ENCODE measurements around the gene BHLHE23.

Gene BHLHE23

GRCh38 chr20:62990306-62990825, 16.4 kb downstream of the BHLHE23 start:
- H3K4me3 ChIP-seq (replicated peaks; ENCODE audit: low read depth, low read length) = no peak overlapping the region
- DNase-seq (ENCODE audit: extremely low read depth, low read depth) = no peak
- TF ChIP-seq, protein P1, sequence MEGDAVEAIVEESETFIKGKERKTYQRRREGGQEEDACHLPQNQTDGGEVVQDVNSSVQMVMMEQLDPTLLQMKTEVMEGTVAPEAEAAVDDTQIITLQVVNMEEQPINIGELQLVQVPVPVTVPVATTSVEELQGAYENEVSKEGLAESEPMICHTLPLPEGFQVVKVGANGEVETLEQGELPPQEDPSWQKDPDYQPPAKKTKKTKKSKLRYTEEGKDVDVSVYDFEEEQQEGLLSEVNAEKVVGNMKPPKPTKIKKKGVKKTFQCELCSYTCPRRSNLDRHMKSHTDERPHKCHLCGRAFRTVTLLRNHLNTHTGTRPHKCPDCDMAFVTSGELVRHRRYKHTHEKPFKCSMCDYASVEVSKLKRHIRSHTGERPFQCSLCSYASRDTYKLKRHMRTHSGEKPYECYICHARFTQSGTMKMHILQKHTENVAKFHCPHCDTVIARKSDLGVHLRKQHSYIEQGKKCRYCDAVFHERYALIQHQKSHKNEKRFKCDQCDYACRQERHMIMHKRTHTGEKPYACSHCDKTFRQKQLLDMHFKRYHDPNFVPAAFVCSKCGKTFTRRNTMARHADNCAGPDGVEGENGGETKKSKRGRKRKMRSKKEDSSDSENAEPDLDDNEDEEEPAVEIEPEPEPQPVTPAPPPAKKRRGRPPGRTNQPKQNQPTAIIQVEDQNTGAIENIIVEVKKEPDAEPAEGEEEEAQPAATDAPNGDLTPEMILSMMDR (IDR thresholded peaks at IDR 0.05; ENCODE audit: low read depth, low read length, missing control alignments) = no peak

- no peak for DNase-seq (ENCODE audit: extremely low read depth, low read depth)
- H3K4me3 ChIP-seq (replicated peaks; ENCODE audit: low read depth, low read length) = no peak overlapping the region
- TF ChIP-seq, protein P1 (IDR thresholded peaks at IDR 0.05; ENCODE audit: low read depth, low read length, missing control alignments) = no peak
These were observed 17.6 kb downstream of the BHLHE23 start for GRCh38 chr20:62989201-62989601.

DNA sequence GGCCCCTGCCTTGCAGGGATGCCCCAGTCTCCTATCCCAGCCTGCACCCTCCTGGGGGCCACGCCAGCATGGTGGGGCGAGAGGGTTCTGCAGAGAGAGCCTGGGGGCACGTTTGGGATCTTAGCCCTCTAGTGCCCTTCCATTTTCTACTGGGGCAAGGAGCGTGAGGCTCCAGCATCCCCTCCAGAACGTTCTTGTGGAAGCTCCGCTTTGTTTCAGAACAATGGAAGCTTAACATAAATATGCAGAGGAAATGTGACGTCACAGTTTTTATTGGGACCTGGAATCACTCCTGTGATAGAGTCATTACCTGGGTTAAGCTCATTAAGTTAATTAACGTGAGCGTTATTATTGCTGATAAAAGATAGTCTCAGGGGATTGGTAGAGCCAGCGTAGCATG, 19.6 kb downstream of the BHLHE23 start:
- DNase-seq (ENCODE audit: extremely low read depth, low read depth) = no peak
- TF ChIP-seq, protein P1 (IDR thresholded peaks at IDR 0.05; ENCODE audit: low read depth, low read length, missing control alignments) = no peak
- no peak overlapping the region for H3K4me3 ChIP-seq (replicated peaks; ENCODE audit: low read depth, low read length)

DNA sequence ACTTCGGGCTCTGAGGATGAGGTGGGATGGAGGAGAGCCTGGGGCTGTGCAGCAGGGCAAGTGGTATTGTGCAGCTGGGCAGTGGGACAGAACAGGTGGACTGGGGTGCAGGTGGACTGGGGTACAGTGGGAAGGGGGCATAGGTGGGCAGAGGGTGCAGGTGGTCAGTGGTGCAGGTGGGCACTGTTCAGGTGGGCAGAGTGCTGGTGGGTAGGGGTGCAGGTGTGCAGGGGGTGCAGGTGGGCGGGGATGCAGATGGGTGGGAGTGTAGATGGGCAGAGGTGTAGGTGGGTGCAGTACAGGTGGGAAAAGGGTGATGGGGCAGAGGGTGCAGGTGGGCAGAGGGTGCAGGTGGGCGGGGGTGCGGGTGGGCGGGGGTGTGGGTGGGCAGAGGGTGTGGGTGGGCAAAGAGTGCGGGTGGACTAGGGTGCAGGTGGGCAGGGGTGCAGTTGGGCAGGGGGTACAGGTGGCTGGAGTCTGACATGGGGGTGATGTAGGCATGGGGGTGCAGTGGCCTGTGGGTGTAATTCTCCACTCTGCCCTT, 20.4 kb downstream of the BHLHE23 start:
- TF ChIP-seq, protein P1 (IDR thresholded peaks at IDR 0.05; ENCODE audit: low read depth, low read length, missing control alignments) = no peak
- H3K4me3 ChIP-seq (replicated peaks; ENCODE audit: low read depth, low read length) = no peak overlapping the region
- DNase-seq (ENCODE audit: extremely low read depth, low read depth) = no peak

DNA sequence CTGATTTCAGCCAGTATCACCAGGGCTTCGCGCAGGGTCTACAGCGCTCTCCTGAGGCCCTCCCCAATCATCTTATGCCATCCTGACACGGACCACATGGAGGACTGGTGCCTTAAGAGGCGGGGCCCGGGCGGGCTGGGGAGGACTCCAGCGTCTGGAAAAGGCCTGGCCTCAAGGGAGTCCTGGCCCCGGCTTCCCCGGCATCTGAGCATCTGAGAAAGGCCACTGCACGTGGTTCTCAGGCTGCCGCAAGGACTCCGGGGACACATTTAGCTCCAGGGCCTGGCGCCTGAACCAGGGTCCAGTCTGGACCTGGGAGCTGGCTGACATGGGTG, 21.4 kb downstream of the BHLHE23 start:
- no peak overlapping the region for H3K4me3 ChIP-seq (replicated peaks; ENCODE audit: low read depth, low read length)
- no peak for DNase-seq (ENCODE audit: extremely low read depth, low read depth)
- TF ChIP-seq, protein P1 (IDR thresholded peaks at IDR 0.05; ENCODE audit: low read depth, low read length, missing control alignments) = no peak

GRCh38 chr20:62984666-62985443, 21.9 kb downstream of the BHLHE23 start:
- no peak for DNase-seq (ENCODE audit: extremely low read depth, low read depth)
- TF ChIP-seq, protein P1 (IDR thresholded peaks at IDR 0.05; ENCODE audit: low read depth, low read length, missing control alignments) = no peak

More at GRCh38 chr20:62984666-62985443, 21.9 kb downstream of the BHLHE23 start:
- H3K4me3 ChIP-seq (replicated peaks; ENCODE audit: low read depth, low read length) = no peak overlapping the region

Data from HFF-Myc (cell line).